Esophagus muscularis mucosa (tissue), 4 donors: ENCODE measurements around the gene RBFOX2.

Source experiments
- CTCF ChIP-seq, 3 experiments: fragments of 200-600 bp in 2 of 3; fragments of 450-650 bp in 1 of 3; sonication (generic) in 2 of 3; IDR thresholded peaks; one replicate each; pipeline ENCODE4 v1.5.1; 2017 to 2019; ENCODE audit warnings: antibody characterized with exemption in 3 of 3, mild to moderate bottlenecking in 2 of 3, moderate library complexity in 1 of 3
- EP300 ChIP-seq: sonication (generic); formaldehyde crosslinking; IDR thresholded peaks from one replicate; pipeline ENCODE4 v1.6.1; 2017; ENCODE audit warnings: antibody characterized with exemption
- POLR2A ChIP-seq: fragments of 450-650 bp; IDR thresholded peaks from one replicate; pipeline ENCODE4 v1.6.1; 2017; ENCODE audit warnings: antibody characterized with exemption, moderate library complexity, mild to moderate bottlenecking, low read depth
- POLR2AphosphoS5 ChIP-seq, 2 donors: sonication (generic); formaldehyde crosslinking; IDR thresholded peaks; one replicate each; pipeline ENCODE4 v1.6.1; 2017; ENCODE audit warnings: antibody characterized with exemption in 2 of 2

- TF ChIP-seq CTCF (IDR thresholded peaks at IDR 0.05) (no peak), EP300 (no peak), POLR2A (no peak), POLR2AphosphoS5 (IDR thresholded peaks at IDR 0.05) (no peak)
These were observed 107.6 kb downstream of the RBFOX2 start for GRCh38 chr22:35921044-35921443.
